ENCODE measurements around the gene DEFB132. TPM values are rescaled to one million over a fixed set of nuclear protein-coding genes. Genes with fewer than 3 reads are reported as not detected.

DEFB132 gene
- total RNA-seq, 1 experiment from 2014 or later = not detected

- peak; percentile 71 for DNase-seq
- H3K36me3 ChIP-seq (replicated peaks; ENCODE audit: control insufficient read depth, insufficient read depth, low read length) = no peaks in the 10 kb centered on the region
- H3K4me3 ChIP-seq (ENCODE audit: insufficient read depth, low read depth, low read length) = peak overlapping the region; percentile 66
- peaks cover 3% of the 10 kb centered on the region for H3K27me3 ChIP-seq (ENCODE audit: control insufficient read depth, insufficient read depth, low read length)
Measured at GRCh38 chr20:297925-298775, 40.6 kb downstream of the DEFB132 start.

- Histone ChIP-seq H3K4me3 (ENCODE audit: insufficient read depth, low read depth, low read length) (peak overlapping the region; percentile 66), H3K27me3 (ENCODE audit: control insufficient read depth, insufficient read depth, low read length) (peaks cover 3% of the 10 kb centered on the region), H3K36me3 (replicated peaks; ENCODE audit: control insufficient read depth, insufficient read depth, low read length) (no peaks in the 10 kb centered on the region)
- DNase-seq = no peak
Measured at GRCh38 chr20:298776-299391, 41.4 kb downstream of the DEFB132 start.

- peak; percentile 51 for DNase-seq
- H3K4me3 ChIP-seq (ENCODE audit: insufficient read depth, low read depth, low read length) = peak overlapping the region; percentile 66
- no peaks in the 10 kb centered on the region for H3K36me3 ChIP-seq (replicated peaks; ENCODE audit: control insufficient read depth, insufficient read depth, low read length)
- H3K27me3 ChIP-seq (ENCODE audit: control insufficient read depth, insufficient read depth, low read length) = peaks cover 3% of the 10 kb centered on the region
Measured at GRCh38 chr20:300345-300990, 42.9 kb downstream of the DEFB132 start.

GRCh38 chr20:301886-302848 is 44.6 kb downstream of the DEFB132 start:
- Histone ChIP-seq H3K4me3 (ENCODE audit: insufficient read depth, low read depth, low read length) (no peak overlapping the region), H3K27me3 (ENCODE audit: control insufficient read depth, insufficient read depth, low read length) (peaks cover 1% of the 10 kb centered on the region), H3K36me3 (replicated peaks; ENCODE audit: control insufficient read depth, insufficient read depth, low read length) (no peaks in the 10 kb centered on the region)
- no peak for DNase-seq

- Histone ChIP-seq H3K36me3 (replicated peaks; ENCODE audit: control insufficient read depth, insufficient read depth, low read length) (no peaks in the 10 kb centered on the region), H3K27me3 (ENCODE audit: control insufficient read depth, insufficient read depth, low read length) (peaks cover 1% of the 10 kb centered on the region), H3K4me3 (ENCODE audit: insufficient read depth, low read depth, low read length) (no peak overlapping the region)
- DNase-seq = no peak
Measured at GRCh38 chr20:305745-306144, 48.2 kb downstream of the DEFB132 start.

- Histone ChIP-seq H3K27me3 (ENCODE audit: control insufficient read depth, insufficient read depth, low read length) (no peaks in the 10 kb centered on the region; the same call in 1 of the 2 replicates), H3K36me3 (replicated peaks; ENCODE audit: control insufficient read depth, insufficient read depth, low read length) (no peaks in the 10 kb centered on the region), H3K4me3 (ENCODE audit: insufficient read depth, low read depth, low read length) (no peak overlapping the region)
- no peak for DNase-seq
Measured at GRCh38 chr20:308427-309038, 51.0 kb downstream of the DEFB132 start.

GRCh38 chr20:309306-309840 is 51.8 kb downstream of the DEFB132 start:
- Histone ChIP-seq H3K4me3 (ENCODE audit: insufficient read depth, low read depth, low read length) (peak overlapping the region; percentile 53), H3K27me3 (ENCODE audit: control insufficient read depth, insufficient read depth, low read length) (no peaks in the 10 kb centered on the region), H3K36me3 (replicated peaks; ENCODE audit: control insufficient read depth, insufficient read depth, low read length) (no peaks in the 10 kb centered on the region)
- peak; percentile 42 for DNase-seq

- peak overlapping the region; percentile 53 for H3K4me3 ChIP-seq (ENCODE audit: insufficient read depth, low read depth, low read length)
- peak; percentile 99 for DNase-seq
- H3K36me3 ChIP-seq (replicated peaks; ENCODE audit: control insufficient read depth, insufficient read depth, low read length) = no peaks in the 10 kb centered on the region
- no peaks in the 10 kb centered on the region for H3K27me3 ChIP-seq (ENCODE audit: control insufficient read depth, insufficient read depth, low read length)
Measured at GRCh38 chr20:309841-310644, 52.5 kb downstream of the DEFB132 start.

- no peak for DNase-seq
- Histone ChIP-seq H3K27me3 (ENCODE audit: control insufficient read depth, insufficient read depth, low read length) (no peaks in the 10 kb centered on the region), H3K4me3 (ENCODE audit: insufficient read depth, low read depth, low read length) (no peak overlapping the region), H3K36me3 (replicated peaks; ENCODE audit: control insufficient read depth, insufficient read depth, low read length) (no peaks in the 10 kb centered on the region)
Measured at GRCh38 chr20:310645-311044, 53.1 kb downstream of the DEFB132 start.

Other genes with a start within 250 kb of the DEFB132 start
- not detected in 2 replicates for gene DEFB125, start 170.1 kb upstream of the DEFB132 start, total RNA-seq (2014; rRNA removed; shearing (Covaris generic))
- gene DEFB126, start 115.1 kb upstream of the DEFB132 start, total RNA-seq (2014; rRNA removed; shearing (Covaris generic)) = not detected in 2 replicates
- gene DEFB127, start 100.3 kb upstream of the DEFB132 start, total RNA-seq (2014; rRNA removed; shearing (Covaris generic)) = not detected in 2 replicates
- not detected in 2 replicates for gene DEFB128, start 68.0 kb upstream of the DEFB132 start, total RNA-seq (2014; rRNA removed; shearing (Covaris generic))
- gene DEFB129, start 30.5 kb upstream of the DEFB132 start, total RNA-seq (2014; rRNA removed; shearing (Covaris generic)) = not detected in 2 replicates
- gene C20orf96, start 33.0 kb downstream of the DEFB132 start, total RNA-seq (2014; rRNA removed; shearing (Covaris generic)) = 1.7 and 2.1 TPM in 2 replicates
- gene ZCCHC3, start 39.8 kb downstream of the DEFB132 start, total RNA-seq (2014; rRNA removed; shearing (Covaris generic)) = 24.0 and 27.9 TPM in 2 replicates
- 14.7 and 15.7 TPM in 2 replicates for gene SOX12, start 67.8 kb downstream of the DEFB132 start, total RNA-seq (2014; rRNA removed; shearing (Covaris generic))
- 31.6 and 48.5 TPM in 2 replicates for gene NRSN2, start 89.4 kb downstream of the DEFB132 start, total RNA-seq (2014; rRNA removed; shearing (Covaris generic))
- gene TRIB3, start 123.0 kb downstream of the DEFB132 start, total RNA-seq (2014; rRNA removed; shearing (Covaris generic)) = 11.7 and 17.6 TPM in 2 replicates
- 53.9 and 61.9 TPM in 2 replicates for gene RBCK1, start 150.6 kb downstream of the DEFB132 start, total RNA-seq (2014; rRNA removed; shearing (Covaris generic))
- gene TBC1D20, start 204.8 kb downstream of the DEFB132 start, total RNA-seq (2014; rRNA removed; shearing (Covaris generic)) = 10.9 and 14.0 TPM in 2 replicates